SHP77 treated with DMSO at 0.1 percent for 48 hours (cell line): Measurements from ENCODE around the gene CEP76.

Experiments used
- DNase-seq: peaks from one replicate; lab custom pipeline; 2025; lab: John Stamatoyannopoulos, UW

CEP76 gene, protein sequence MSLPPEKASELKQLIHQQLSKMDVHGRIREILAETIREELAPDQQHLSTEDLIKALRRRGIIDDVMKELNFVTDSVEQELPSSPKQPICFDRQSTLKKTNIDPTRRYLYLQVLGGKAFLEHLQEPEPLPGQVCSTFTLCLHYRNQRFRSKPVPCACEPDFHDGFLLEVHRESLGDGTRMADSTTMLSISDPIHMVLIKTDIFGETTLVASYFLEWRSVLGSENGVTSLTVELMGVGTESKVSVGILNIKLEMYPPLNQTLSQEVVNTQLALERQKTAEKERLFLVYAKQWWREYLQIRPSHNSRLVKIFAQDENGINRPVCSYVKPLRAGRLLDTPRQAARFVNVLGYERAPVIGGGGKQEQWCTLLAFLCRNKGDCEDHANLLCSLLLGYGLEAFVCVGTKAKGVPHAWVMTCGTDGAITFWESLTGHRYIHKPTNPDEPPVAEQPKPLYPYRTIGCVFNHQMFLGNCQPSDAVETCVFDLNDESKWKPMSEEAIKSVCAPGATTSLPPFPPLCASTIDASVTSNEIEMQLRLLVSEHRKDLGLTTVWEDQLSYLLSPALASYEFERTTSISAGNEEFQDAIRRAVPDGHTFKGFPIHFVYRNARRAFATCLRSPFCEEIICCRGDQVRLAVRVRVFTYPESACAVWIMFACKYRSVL

DNA sequence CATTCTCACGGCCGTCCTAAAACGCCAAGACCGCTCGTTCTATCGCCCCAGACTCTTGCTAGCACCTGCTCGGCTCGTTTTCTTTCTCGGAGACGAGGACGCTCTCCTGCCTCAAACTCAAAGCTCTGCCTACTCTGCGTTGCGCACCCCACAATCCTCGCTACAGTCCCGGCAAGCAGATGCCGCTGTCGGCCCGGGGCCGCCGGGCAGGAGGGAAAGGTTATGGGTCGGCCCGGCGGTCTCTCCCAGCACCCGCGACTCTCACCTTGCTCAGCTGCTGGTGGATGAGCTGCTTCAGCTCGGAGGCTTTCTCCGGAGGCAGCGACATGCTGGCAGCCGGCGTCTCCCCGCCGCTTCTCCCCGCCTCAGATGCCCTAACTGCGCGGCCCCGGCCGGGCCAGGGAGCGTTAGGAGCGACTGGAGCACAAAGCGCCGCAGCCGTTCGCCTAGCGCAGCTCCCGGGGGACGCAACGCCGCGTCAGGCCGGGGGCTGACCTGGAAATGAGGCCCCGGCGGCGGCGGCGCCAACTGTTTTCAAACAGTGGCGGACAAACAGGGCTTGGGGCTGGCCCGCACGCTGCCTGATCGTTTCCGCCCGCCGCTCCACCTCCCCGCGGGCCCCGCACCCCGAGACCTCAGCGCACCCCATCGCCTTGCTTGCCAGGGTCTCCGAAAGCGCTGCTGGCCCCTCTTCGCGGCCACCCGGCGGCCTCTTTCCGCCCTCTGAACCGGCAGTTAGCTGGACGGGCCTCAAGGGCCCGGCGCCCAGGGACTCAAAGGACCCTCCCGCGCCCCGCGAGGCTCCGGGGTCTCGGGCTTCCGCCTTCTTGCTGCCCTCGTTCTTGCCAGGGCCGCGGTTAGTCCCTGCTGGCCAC, at the start of gene CEP76, which contains the start of gene PSMG2:
Gene CEP76, minus strand, starts transcription at position 503 of the 875 bp plus-strand sequence. Its CDS starts 175 bp downstream, at position 328.
Gene PSMG2, plus strand, starts transcription at position 822 of the 875 bp plus-strand sequence. CDS start 66 bp downstream, outside the sequence.
- peak; percentile 77 for DNase-seq

DNA sequence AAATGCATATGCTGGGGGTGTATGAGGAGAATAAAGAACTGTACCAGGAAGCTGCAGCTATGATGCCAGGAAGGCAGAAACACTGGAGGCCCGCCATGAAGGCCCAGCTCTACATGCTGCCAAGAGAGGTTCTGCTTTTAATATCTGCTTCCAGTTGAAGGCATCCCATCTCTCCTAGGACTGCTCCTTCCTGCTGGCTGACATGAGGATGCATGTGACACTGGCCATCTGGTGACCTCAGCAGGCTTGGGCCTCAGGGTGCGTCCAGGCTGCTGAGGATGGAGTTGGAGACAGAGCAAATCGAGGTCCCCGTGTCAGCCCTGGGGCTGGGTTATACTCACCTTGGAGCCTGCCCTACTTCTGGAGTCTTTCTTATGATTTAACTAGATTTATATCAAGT, 49.4 kb upstream of the CEP76 start:
- DNase-seq = no peak

DNA sequence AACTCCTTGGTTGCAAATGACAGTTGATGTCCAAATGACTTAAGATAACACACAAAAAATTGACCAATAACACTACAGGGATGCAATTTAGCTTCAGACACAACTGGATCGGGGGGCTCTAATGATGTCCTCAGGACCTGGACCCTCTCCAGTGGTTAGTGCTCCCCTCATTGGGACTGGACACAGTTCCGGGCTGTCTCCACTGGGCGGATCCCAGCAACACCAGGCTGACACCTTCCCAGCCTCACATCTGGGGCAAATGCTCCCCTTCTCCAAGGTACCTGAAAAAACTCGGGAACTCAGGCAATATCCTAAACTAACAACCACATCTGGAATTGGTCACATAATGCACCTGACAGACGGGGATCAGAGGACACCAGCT, 49.0 kb upstream of the CEP76 start:
- no peak for DNase-seq

DNA sequence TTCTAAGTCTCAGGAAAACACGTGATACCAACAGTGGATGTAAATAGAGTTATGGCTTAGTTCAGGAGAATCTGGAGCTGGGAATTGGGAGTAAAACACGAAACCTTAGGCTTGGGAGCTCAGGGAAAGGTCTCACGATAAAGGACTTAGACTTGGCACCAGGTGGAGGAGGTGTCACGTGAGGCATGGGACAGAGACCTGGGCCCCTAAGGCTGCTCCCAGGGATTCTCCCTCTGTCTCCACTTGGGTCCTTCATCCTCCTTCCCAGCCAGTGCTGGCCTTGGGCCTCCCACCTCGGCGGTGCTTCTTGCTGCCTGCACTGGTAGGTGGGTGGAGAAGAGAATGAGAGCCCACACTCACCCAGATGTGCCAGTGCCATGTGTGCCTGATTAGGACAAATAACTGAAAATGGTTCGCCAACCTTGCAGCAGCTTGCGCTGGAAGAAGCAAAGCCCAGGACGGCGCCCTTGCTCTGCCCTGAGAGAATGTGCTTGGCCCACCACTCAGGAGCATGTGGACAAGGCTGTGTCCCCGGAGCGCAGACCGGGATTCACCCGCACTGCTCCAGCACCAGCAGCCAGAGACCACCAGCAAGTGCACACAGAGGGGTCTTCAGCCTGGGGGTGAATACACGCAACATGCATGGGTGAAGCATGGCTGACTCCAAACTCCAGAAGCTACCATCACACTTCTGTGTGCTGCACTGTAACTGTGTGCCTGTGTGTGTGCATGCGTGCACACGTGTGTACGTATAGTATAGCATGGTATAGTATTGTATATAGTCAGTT, 48.4 kb upstream of the CEP76 start:
- no peak for DNase-seq

DNA sequence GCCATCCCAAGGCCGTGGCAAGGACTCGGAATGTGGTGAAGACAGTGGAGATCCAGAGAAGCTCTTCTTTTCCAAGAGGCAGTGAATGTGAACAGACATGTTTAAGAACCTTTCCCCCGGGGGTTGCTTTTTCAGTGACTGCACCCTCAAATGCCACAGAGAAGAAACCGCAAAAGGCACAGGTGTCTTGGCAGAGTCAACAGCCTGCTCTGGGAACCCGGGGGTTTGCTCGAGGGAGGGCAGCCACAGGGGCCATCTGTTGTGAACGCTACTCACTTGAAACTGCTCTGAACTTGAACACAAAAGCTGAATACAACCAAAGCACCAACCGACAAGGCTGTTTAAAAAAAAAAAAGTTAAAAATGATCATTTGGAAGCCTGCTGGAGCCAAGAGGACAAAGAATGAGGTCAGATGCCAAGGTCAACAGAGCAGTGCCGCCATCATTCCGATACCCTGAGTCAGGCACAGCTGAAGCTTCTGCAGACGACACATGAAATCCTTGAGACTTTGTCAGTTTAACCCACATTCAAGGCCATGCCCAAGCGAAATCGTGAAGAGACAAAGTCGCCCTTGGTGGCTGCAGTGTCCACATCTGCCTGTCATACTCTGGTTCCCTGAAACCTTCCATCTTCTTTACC, 47.7 kb upstream of the CEP76 start:
- DNase-seq = no peak

DNA sequence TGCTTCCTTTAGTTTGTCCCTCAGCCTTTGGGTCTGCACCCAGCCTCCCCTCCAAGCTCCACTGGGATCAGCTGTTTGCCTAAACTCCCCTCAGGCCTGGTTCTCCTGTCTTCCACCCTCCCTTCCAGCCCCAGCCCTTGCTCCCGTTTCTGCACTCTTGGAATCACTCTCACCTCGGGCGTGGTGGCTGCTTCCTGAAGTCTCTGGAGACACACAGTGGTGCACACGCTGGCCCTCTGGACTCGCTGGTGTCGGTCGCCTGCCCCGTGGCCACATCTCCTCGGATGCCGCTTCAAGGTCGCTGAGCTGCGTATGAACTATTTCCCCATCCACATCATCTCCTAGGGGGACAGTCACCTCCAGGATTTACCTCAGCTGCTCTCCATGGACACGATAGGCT, 46.6 kb upstream of the CEP76 start:
- DNase-seq = no peak

DNA sequence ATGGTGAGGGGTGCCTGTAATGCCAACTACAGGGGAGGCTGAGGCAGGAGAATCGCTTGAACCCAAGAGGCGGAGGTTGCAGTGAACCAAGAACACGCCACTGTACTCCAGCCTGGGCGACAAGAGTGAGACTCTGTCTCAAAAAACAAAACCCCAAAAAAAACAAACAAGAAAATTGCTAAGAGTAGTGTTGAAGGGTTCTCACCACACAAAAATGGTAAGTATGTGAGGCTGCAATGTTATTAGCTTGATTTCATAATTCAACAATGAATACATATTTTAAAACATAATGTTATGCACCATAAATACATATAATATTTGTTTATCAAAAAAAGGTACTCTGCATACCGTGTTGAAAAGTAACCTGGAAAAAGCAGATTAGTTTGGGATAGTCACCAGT, 46.1 kb upstream of the CEP76 start:
- DNase-seq = no peak

DNA sequence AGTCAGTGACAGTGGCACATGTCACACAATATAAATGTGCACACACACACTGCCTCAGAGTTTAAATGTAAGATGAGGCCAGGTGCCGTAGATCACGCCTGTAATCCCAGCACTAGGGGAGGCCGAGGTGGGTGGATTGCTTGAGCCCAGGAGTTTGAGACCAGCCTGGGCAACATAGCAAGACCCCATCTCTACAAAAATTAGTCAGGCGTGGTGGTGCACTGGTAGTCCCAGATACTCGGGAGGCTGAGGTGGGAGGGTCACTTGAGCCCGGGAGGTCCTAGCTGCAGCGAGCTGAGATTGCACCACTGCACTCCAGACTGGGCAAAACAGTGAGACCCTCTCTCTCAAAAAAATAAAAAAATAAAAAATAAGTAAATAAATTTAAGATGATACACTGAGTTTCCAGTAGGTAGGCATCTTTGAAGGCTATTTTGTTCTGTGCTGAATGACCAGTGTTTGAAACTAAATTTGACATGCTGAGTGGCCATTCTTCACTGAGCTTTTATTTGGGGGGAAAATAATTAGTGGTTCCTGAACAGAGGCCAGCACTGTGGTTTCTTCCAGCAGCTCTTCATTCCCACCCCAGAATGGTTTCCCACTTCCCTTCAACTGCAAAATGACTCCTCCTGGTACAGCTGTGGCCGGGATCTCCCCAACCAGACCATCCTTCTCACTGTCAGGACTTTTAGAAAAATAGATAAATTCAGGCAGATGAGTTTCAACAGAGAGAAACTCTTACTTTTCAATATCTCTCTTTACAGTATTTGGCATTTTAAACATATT, 45.2 kb upstream of the CEP76 start:
- no peak for DNase-seq

DNA sequence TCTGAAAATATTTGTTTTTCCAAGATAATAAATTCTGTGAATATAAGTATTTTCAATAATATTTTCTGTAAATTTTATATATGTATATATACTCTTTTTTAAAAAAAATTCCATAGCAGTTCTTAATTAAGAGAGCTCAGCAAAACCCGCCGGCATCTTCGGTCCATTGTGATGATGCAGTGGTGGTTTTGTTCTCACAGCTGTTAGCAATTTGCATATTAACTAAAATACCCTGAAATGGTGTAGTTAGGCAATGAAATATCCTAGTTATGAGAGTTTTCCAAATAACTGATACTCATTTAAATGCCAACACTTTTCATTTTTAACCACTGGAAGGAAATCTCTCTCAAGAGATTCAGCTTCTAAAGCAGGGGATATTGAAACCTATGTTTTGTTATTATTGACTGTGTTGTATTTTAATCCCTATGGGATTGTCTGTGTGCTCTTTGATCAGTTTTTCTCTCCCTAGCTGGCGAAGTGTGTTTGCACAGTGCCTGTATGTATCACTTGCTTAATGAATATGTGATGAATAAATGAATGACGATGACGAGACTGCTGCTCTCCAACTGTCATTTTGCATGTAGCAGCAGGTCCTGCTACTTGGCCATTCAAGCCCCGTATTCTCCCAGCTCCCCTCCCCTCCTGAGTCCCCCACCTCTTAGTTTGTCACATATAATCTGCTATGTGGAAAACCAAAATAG, 42.7 kb upstream of the CEP76 start:
- DNase-seq = no peak

DNA sequence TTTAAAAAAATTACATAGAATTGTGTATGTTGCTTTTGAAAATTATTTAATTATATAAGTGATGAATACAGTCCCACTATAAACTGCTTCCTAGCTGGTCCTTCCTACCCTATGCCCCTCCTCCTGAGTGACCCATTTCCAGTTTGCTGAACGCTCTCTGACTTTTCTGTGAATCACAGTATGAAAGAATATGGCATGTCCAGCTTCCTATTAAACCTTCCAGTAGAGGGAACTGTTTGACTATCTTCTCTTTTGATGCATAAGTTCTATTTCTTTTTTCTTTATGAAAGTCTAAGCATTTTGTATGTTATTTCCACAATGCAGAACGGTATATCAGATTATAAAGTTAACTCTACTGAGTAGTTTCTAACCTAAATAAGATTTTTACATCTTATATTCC, 41.6 kb upstream of the CEP76 start:
- peak; percentile 16 for DNase-seq

DNA sequence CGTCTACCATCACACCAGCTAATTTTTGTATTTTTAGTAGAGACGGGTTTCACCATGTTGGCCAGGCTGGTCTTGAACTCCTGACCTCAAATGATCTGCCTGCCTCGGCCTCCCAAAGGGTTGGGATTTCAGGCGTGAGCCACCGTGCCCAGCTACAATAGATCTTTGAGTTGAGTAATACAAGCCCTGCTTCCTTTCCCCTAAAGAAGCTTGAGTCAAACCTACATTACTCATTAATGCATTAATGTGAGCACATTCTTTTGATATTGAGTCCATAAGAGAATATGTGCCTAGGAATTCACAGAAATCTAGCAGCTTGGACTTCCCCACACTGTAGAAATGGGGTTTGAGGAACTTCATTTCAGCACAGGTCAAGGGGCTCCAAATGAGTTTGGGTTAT, 39.9 kb upstream of the CEP76 start:
- no peak for DNase-seq

DNA sequence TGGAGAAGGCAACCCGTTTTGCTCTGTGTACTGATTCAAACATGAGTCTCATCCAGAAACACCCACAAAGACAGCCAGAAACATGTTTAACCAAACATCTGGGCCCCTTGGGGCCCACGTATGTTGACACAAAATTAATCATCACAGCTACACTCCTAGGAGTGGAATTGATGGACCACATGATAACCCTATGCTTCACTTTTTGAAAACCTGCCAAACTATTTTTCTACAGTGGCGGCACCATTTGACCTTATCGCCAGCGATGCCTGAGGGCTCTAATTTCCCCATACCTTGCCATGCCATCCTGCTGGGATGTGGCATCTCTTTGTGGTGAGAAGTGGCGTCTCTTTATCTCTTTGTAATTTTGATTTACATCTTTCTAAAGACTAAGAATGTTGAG, 38.8 kb upstream of the CEP76 start:
- DNase-seq = no peak

DNA sequence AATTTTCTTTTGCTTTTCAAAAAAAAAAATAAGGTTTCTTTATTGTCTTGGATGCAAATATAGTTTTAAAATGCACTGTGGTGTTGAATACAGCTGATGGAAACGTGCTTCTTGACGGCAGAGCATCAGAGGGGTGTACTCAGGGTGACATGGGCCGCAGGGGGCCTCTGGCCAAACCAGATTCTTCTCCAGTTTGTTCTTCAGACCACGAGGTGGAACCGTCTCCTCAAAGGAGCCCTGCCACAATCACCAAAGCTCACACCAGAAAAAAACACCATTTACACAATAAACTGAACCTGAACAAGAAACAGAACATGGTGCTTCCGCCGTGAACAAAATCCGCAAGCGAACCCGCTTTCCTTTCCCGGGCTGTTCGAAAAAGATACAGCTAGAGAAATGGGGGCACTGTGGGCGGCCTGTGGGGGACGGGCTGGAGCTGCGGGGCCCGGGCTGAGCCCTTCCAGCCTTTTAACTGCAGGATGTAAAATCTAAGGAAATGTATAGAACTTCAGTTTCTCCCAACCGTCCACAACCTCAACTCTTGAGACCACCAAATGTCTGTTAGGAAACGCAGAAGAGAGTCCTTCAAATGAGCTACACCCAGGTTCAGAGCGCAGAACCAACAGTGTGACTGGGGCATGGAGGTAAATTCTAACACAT, 34.9 kb upstream of the CEP76 start:
- no peak for DNase-seq

DNA sequence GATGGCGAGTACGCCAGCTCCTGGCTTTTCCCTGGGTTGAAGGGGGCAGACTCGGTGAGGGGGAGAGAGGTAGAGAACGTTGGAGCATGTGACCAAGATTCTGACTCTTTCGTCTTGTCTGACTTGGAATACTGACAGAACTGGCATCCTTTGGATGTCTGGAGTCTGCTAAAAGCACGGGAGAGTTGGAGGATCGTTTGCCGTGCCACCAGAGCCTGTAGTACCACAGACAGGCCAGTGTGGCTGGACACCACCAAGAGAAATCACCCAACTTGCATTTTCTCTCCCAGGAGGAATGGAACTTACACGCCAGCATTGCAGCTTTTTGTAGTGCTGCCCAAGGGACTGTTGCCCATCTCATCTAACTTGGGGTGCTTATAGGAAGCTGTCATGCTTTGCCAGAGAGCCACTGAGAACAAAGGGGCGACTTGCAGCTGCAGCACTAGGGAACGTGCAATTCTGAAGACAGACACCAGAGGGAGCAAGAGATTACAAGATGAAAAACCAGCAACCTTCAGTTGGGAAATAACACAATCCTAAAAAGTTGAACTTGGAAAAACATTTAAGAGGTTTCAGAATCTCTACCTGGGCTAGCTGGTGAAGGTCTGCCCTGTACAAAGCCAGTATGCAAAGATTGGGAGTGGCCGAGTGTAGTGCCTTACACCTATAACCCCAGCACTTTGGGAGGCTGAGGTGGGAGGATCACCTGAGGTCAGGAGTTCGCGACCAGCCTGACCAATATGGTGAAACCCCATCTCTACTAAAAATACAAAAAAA, 24.4 kb upstream of the CEP76 start:
- no peak for DNase-seq

DNA sequence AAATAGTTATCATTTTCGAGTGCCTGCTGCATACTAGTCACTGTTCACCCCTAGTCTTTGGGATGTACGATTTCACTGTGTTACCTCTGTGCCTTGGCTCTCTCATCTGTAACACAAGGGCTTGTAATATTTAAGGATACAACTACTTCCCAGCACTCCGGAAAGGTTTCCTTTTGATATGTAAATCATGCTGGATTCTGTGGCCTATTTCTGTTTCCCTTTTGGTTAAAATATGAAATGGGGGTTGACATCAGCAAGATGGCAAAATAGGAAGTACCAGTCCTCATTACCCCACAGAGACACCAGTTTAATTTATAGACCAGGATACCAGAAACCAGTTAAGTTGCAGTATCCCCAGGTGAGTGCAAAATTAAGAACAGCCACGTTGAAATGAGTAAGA, 23.8 kb upstream of the CEP76 start:
- DNase-seq = no peak

DNA sequence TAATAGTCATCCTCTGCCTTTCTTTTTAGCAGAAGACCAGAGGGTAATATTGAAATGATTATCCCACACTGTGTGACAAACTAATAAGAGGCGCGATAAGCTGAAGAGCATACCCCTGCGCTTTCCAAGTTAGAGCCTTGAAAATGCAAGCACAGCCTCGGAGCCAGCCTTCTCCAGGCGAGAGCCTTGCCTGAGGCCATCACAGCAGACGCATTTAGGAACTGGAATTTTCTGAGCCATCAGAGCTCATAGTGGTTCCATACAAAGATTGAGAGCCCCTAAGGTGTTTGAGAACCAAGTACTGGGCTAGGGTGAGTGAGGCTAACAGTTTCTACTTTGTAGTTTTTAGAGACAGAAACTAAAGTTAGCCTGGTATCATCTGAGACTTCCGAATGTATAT, 20.2 kb upstream of the CEP76 start:
- DNase-seq = no peak

DNA sequence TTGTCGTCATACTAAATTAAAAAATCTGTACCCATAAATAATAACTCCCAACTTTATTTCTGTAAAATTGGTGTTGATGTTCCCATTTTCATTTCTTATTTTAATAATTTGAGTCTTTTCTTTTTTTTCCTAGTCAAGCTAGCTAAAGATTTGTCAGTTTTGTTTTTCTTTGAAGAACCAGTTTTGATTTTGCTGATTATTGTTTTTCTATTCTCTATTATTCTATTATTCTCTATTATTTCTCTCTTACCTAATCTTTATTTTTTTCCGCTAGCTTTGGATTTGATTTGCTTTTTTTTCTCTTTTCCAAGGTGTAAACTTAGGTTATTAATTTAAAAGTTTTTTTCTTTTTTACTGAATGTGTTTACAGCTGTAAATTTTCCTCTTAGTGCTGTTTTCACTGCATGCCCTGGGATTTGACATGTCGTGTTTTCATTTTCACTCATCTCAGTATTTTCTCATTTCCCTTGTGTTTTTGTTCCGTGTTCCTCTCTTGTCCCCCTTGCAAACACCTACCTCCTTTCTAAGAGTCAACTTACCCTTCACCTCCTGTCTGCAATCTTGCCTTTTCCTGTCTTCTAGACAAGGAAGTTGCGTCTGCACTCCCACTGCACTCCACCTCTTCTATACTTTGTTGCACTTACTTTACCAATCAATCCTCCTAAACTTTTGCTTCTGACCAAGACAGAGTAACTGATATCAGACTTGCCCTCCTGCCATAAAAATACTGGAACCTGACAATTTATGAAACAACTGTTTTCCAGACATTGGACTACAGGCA, 19.2 kb upstream of the CEP76 start:
- no peak for DNase-seq

DNA sequence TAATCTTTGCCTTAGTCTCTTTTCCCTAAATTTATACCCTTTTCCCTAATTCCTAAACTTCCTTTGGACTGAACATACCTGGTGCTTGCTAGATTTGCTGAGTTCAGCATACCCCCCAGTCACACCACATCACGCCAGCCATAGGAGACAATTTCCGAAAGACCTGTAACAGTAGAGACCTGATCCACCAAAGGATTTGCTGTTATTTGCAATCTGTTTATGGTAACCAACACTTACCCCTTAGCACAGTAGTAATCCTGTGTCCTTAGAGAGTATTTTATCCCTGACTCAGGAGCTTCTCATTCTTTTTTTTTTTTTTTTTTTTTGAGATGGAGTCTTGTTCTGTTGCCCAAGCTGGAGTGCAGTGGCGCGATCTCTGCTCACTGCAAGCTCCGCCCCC, 8.9 kb upstream of the CEP76 start:
- DNase-seq = no peak
